LNCaP clone FGC (cell line): ENCODE data around the gene MYO10.
"Not testable (repeated sequence)": the region's sequence is repeated elsewhere in the genome, so short reads cannot be mapped to it uniquely, and the experiment has no call there.

Experiments used
- DNase-seq: peaks from one replicate; pipeline ENCODE4 v3.0.0-alpha.2; 2011; ENCODE audit warnings: low read depth
- H3K4me3 ChIP-seq: 2 replicates; pipeline ENCODE4 v1.5.1; 2011; ENCODE audit warnings: mild to moderate bottlenecking, low read depth, low read length, control low read depth
- CTCF ChIP-seq: IDR thresholded peaks from 2 replicates; pipeline ENCODE4 v1.5.1; 2012; ENCODE audit warnings: mild to moderate bottlenecking; ENCODE audit not compliant: control insufficient read depth, insufficient read depth; ENCODE audit errors: extremely low read depth

Gene MYO10

GRCh38 chr5:16725575-16725974 lies 210.5 kb downstream of the MYO10 start:
- H3K4me3 ChIP-seq = no peak overlapping the region
- no peak for TF ChIP-seq CTCF
- no peak for DNase-seq

GRCh38 chr5:16723821-16724220 lies 212.3 kb downstream of the MYO10 start:
- no peak overlapping the region for H3K4me3 ChIP-seq
- DNase-seq = no peak
- no peak for TF ChIP-seq CTCF

- DNase-seq = no peak
- TF ChIP-seq CTCF = no peak
Observed at GRCh38 chr5:16722097-16722495, 214.0 kb downstream of the MYO10 start.

GRCh38 chr5:16721151-16722096 lies 214.7 kb downstream of the MYO10 start:
- TF ChIP-seq CTCF = no peak
- DNase-seq = no peak

More at GRCh38 chr5:16722097-16722495, 214.0 kb downstream of the MYO10 start:
- no peak overlapping the region for H3K4me3 ChIP-seq

GRCh38 chr5:16718036-16718435 lies 218.1 kb downstream of the MYO10 start:
- DNase-seq, H3K4me3 ChIP-seq: not testable (repeated sequence)

More at GRCh38 chr5:16721151-16722096, 214.7 kb downstream of the MYO10 start:
- H3K4me3 ChIP-seq = no peak overlapping the region

GRCh38 chr5:16713386-16713928 lies 222.6 kb downstream of the MYO10 start:
- no peak overlapping the region for H3K4me3 ChIP-seq

More at GRCh38 chr5:16713386-16713928, 222.6 kb downstream of the MYO10 start:
- DNase-seq = no peak
- TF ChIP-seq CTCF = no peak
